HepG2 (cell line): ENCODE results near the gene CD99L2. TPM values are rescaled to one million over a fixed set of nuclear protein-coding genes. Genes with fewer than 3 reads are reported as not detected.
A peak's percentile ranks its signal among the peaks of the same experiment; 100 is the strongest.

ENCODE experiments used
- ATAC-seq: fragments of 200-7000 bp; cut with Tn5 transposase; 3 replicates; pipeline ENCODE4 v1.9.1; 2020; ENCODE audit warnings: mild to moderate bottlenecking, moderate library complexity
- BruUV-seq: library from RNA; stranded (reverse); fragments of 400-500 nt; replicated peaks from 2 replicates; lab custom pipeline; 2021; lab: Mats Ljungman, UMichigan
- CTCF ChIA-PET: fragments of 300-600 bp; formaldehyde crosslinking; extraction: SDS; loops from one replicate; lab custom pipeline; 2021; ENCODE audit warnings: low total read pairs, inconsistent platforms, low intra/inter-chr PET ratio; lab: Yijun Ruan, JAX
- POLR2A ChIA-PET: fragments of 350-600 bp; sonication (Branson Sonifier 250); formaldehyde crosslinking; loops from one replicate; lab custom pipeline; 2020; ENCODE audit warnings: antibody characterized with exemption, inconsistent platforms; lab: Yijun Ruan, JAX
- DNase-seq: peaks from one replicate; pipeline ENCODE4 v3.0.0-alpha.2; 2015; ENCODE audit warnings: low spot score
- FAIRE-seq: peaks from 3 replicates; lab custom pipeline; 2011; peaks lifted over from hg19 to GRCh38; lab: Jason Lieb, UNC
- H2AFZ ChIP-seq: one replicate; pipeline ENCODE4 v1.6.1; 2011; ENCODE audit warnings: low read length, inconsistent platforms
- H3K27ac ChIP-seq: fragments of 300-600 bp; 3 replicates; pipeline ENCODE4 v1.8.0; 2011; ENCODE audit warnings: mixed run types, mild to moderate bottlenecking, mixed read lengths, low read length, inconsistent platforms; ENCODE audit not compliant: insufficient read depth; ENCODE audit errors: extremely low read length
- H3K27me3 ChIP-seq, 2 experiments: fragments of 200-600 bp in 1 of 2; 2 replicates in 1 of 2; 3 replicates in 1 of 2; pipeline versions ENCODE4 v1.6.0 to v1.8.0; 2011; ENCODE audit warnings: low read length in 2 of 2, mild to moderate bottlenecking in 2 of 2, moderate library complexity in 2 of 2, inconsistent platforms in 1 of 2; ENCODE audit not compliant: insufficient read depth in 2 of 2, control insufficient read depth in 1 of 2
- H3K36me3 ChIP-seq, 2 experiments: fragments of 200-600 bp in 1 of 2; replicated peaks in 1 of 2; 2 replicates in 1 of 2; 3 replicates in 1 of 2; pipeline versions ENCODE4 v1.5.1 to v1.8.0; 2011; ENCODE audit warnings: low read length in 2 of 2, inconsistent platforms in 1 of 2; ENCODE audit not compliant: insufficient read depth in 2 of 2, control insufficient read depth in 1 of 2
- H3K4me1 ChIP-seq: 2 replicates; pipeline ENCODE4 v1.5.1; 2012; ENCODE audit warnings: low read length, inconsistent platforms; ENCODE audit not compliant: insufficient read depth
- H3K4me2 ChIP-seq: 2 replicates; pipeline ENCODE4 v1.6.0; 2011; ENCODE audit warnings: low read depth, low read length, inconsistent platforms
- H3K4me3 ChIP-seq, 3 experiments: fragments of 200-600 bp in 1 of 3; sonication (generic), shearing (Covaris generic) in 1 of 3; replicated peaks in 1 of 3; 2 replicates each; pipeline ENCODE4 v1.5.1; 2011 to 2016; ENCODE audit warnings: low read length in 3 of 3, inconsistent platforms in 2 of 3, low read depth in 2 of 3, mild to moderate bottlenecking in 2 of 3, control low read depth in 1 of 3, mixed read lengths in 1 of 3; ENCODE audit not compliant: insufficient read depth in 1 of 3
- H3K79me2 ChIP-seq: one replicate; pipeline ENCODE4 v1.6.1; 2011; ENCODE audit warnings: low read length, inconsistent platforms; ENCODE audit not compliant: insufficient read depth
- H3K9ac ChIP-seq: 2 replicates; pipeline ENCODE4 v1.6.0; 2011; ENCODE audit warnings: mild to moderate bottlenecking, low read depth, low read length, inconsistent platforms; ENCODE audit not compliant: insufficient read depth
- H3K9me3 ChIP-seq: 2 replicates; pipeline ENCODE4 v1.5.1; 2012; ENCODE audit warnings: mild to moderate bottlenecking, low read length
- H4K20me1 ChIP-seq: 2 replicates; pipeline ENCODE4 v1.6.0; 2011; ENCODE audit warnings: inconsistent platforms, mild to moderate bottlenecking, low read length, moderate library complexity; ENCODE audit not compliant: insufficient read depth
- ARID2 ChIP-seq: sonication (generic); formaldehyde crosslinking; IDR thresholded peaks from 2 replicates; pipeline ENCODE4 v1.8.1; 2022; ENCODE audit warnings: mild to moderate bottlenecking, missing genetic modification reagents, borderline replicate concordance
- BCL6 ChIP-seq: IDR thresholded peaks from 2 replicates; pipeline ENCODE4 v1.6.1; 2016; ENCODE audit warnings: missing genetic modification reagents, missing compliant biosample characterization
- CEBPB ChIP-seq: IDR thresholded peaks from 2 replicates; pipeline ENCODE4 v1.6.1; 2011; ENCODE audit warnings: low read depth, low read length, improper control_type of control experiment, borderline replicate concordance
- NFKB2 ChIP-seq: sonication (generic); formaldehyde crosslinking; IDR thresholded peaks from 2 replicates; pipeline ENCODE4 v1.4.0; 2020; ENCODE audit warnings: missing genetic modification reagents, borderline replicate concordance
- REST ChIP-seq, 2 experiments: IDR thresholded peaks; 2 replicates each; pipeline ENCODE4 v1.6.1; 2011 to 2012; ENCODE audit warnings: low read length in 2 of 2, borderline replicate concordance in 1 of 2, low read depth in 1 of 2, mild to moderate bottlenecking in 1 of 2, moderate library complexity in 1 of 2
- SSRP1 ChIP-seq: IDR thresholded peaks from 2 replicates; pipeline ENCODE4 v1.6.1; 2016; ENCODE audit warnings: control low read depth
- ZBTB20 ChIP-seq: sonication (generic); formaldehyde crosslinking; IDR thresholded peaks from 2 replicates; pipeline ENCODE4 v1.8.1; 2023; ENCODE audit warnings: missing genetic modification reagents, low read depth, mild to moderate bottlenecking, borderline replicate concordance
- ZBTB38 ChIP-seq: sonication (generic); formaldehyde crosslinking; IDR thresholded peaks from 2 replicates; pipeline ENCODE4 v1.5.1; 2020; ENCODE audit warnings: mild to moderate bottlenecking, missing genetic modification reagents
- ZNF569 ChIP-seq: sonication (generic); formaldehyde crosslinking; IDR thresholded peaks from 2 replicates; pipeline ENCODE4 v1.5.0; 2020; ENCODE audit warnings: mild to moderate bottlenecking, missing genetic modification reagents, moderate library complexity, borderline replicate concordance
- ZNF639 ChIP-seq: conservative IDR thresholded peaks from 2 replicates; pipeline ENCODE4 v1.6.1; 2018; ENCODE audit warnings: missing genetic modification reagents
- WGBS: methylation state at CpG from one replicate; pipeline ENCODE4 v1.1.6; 2017; ENCODE audit warnings: low lambda C conversion rate; 5-methylcytosine and 5-hydroxymethylcytosine counted together
- in situ Hi-C: cut with HindIII; loops from 2 replicates; pipeline ENCODE4 v1.10.0; 2017; ENCODE audit warnings: low pct_unique_long_range_greater_than_20kb; ENCODE audit not compliant: extremely low pct_ligation_motif_present
- intact Hi-C: fragments of 100-400 bp; cut with micrococcal nuclease; formaldehyde crosslinking; loops from one replicate; pipeline ENCODE4 v1.10.0; 2022; ENCODE audit not compliant: unreplicated experiment
- polyA plus RNA-seq, 8 experiments: library from polyadenylated mRNA; depleted of rRNA in 3 of 8; stranded (reverse) in 7 of 8; unstranded in 1 of 8; fragments of >200 nt; fragmentation: Illumina TruSeq in 4 of 8; extraction: Trizol in 4 of 8; gene quantifications; 2 replicates each; pipeline versions ENCODE4 v1.2.1 to v1.2.3, GENCODE V29; 2011 to 2016; ENCODE audit warnings: low read depth in 4 of 8, missing spikeins in 1 of 8, mixed read lengths in 1 of 8; ENCODE audit not compliant: insufficient read depth in 1 of 8
- total RNA-seq, 5 experiments: library from RNA; depleted of rRNA; stranded (reverse); fragments of >200 nt; fragmentation: Illumina TruSeq; extraction: Trizol; gene quantifications; 2 replicates each; pipeline ENCODE4 v1.2.3, GENCODE V29; 2016; ENCODE audit warnings: low read depth in 1 of 5

Gene CD99L2
- total and polyA plus RNA-seq, 2 of the 13 experiments (the other 11 are each of a cell fraction or from before 2014, with no cell fraction given): 6.9 to 7.6 TPM

- intact Hi-C loops (no loop called here), in situ Hi-C loops (no loop called here)
- Histone ChIP-seq H3K27ac (no peak overlapping the region), H3K79me2 (no peaks in the 10 kb centered on the region), H4K20me1 (no peaks in the 10 kb centered on the region), H3K27me3 (no peaks in the 10 kb centered on the region), H3K36me3 (no peaks in the 10 kb centered on the region), H3K4me1 (peaks cover 13% of the 10 kb centered on the region), H3K4me3 (no peak overlapping the region), H3K4me2 (no peak overlapping the region), H3K9ac (no peak overlapping the region), H2AFZ (no peak overlapping the region), H3K9me3 (no peaks in the 10 kb centered on the region)
- no peak for TF ChIP-seq REST (IDR thresholded peaks at IDR 0.05; ENCODE audit: borderline replicate concordance in 1 of 2, low read depth in 1 of 2, low read length in 2 of 2)
- TF ChIP-seq CEBPB: peak; percentile 24; the same call in 1 of the 2 replicates
- ATAC-seq: no peak
- ChIA-PET CTCF (no interaction called here), POLR2A (no interaction called here)
- 49% methylated on average over 3 of the region's 3 CpGs for WGBS
- BruUV-seq: no TSS peak
- FAIRE-seq: no peak
- DNase-seq: no peak
Observed at GRCh38 chrX:150849996-150850720, 48.3 kb downstream of the CD99L2 start.

DNA sequence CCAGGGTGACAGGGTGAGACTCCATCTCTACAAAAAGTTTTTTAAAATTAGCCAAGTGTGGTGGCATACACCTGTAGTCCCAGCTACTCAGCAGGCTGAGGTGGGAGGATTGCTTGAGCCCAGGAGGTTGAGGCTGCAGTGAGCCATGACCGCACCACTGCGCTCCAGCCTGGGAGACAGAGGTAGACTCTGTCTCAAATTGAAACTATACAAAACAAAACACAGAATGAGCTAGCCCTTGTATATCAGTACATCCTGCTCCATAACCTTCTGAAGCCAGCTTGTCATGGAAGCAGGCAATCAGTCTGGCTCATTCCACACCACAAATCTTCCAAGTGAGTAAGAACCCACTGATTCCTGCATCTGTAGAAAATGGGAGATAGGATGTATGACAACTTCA is 49.0 kb downstream of the CD99L2 start:
- FAIRE-seq (no peak), DNase-seq (no peak), ATAC-seq (no peak)
- H3K9me3 ChIP-seq: no peaks in the 10 kb centered on the region
- no peaks in the 10 kb centered on the region for H4K20me1 ChIP-seq
- peaks cover 15% of the 10 kb centered on the region for H3K4me1 ChIP-seq
- H3K27me3 ChIP-seq: no peaks in the 10 kb centered on the region
- no peaks in the 10 kb centered on the region for H3K36me3 ChIP-seq
- no peak overlapping the region for H3K4me3 ChIP-seq
- no peak overlapping the region for H2AFZ ChIP-seq
- in situ Hi-C loops (no loop called here), intact Hi-C loops (no loop called here)
- H3K27ac ChIP-seq: no peak overlapping the region
- no peak overlapping the region for H3K9ac ChIP-seq
- BruUV-seq: no TSS peak
- ChIA-PET CTCF (no interaction called here), POLR2A (no interaction called here)
- no peaks in the 10 kb centered on the region for H3K79me2 ChIP-seq
- no CpG with 5 or more reads among the region's 2 CpGs for WGBS
- H3K4me2 ChIP-seq: no peak overlapping the region
- TF ChIP-seq ZBTB20 (CRISPR knock-in tag) (no peak), SSRP1 (CRISPR knock-in tag) (no peak), NFKB2 (no peak), BCL6 (CRISPR knock-in tag) (no peak), ZBTB38 (CRISPR knock-in tag) (no peak), ARID2 (CRISPR knock-in tag) (no peak), ZNF569 (CRISPR knock-in tag) (no peak), ZNF639 (CRISPR knock-in tag) (no peak)
